Adrenal gland (tissue), 12 donors: Measurements from ENCODE around the gene VAMP2. TPM values are rescaled to one million over a fixed set of nuclear protein-coding genes. Genes with fewer than 3 reads are reported as not detected.

Experiments
- DNase-seq, 7 donors: peaks; one replicate each; pipeline ENCODE4 v3.0.0-alpha.2; 2019 to 2020
- H3K27ac ChIP-seq, 5 donors: fragments of 200-600 bp; sonication (generic) in 4 of 5; 1 replicate in 3 of 5; 2 replicates in 2 of 5; pipeline versions ENCODE4 v1.5.1 to v1.8.0; 2016 to 2020; ENCODE audit warnings: mild to moderate bottlenecking in 1 of 5
- H3K27me3 ChIP-seq: fragments of 200-600 bp; 2 replicates; pipeline ENCODE4 v1.8.0; 2021
- H3K36me3 ChIP-seq, 2 donors: fragments of 200-600 bp; replicated peaks in 1 of 2; 1 replicate in 1 of 2; 2 replicates in 1 of 2; pipeline versions ENCODE4 v1.5.1 to v1.8.0; 2018 to 2022
- H3K4me1 ChIP-seq, 2 donors: fragments of 200-600 bp; replicated peaks in 1 of 2; 1 replicate in 1 of 2; 2 replicates in 1 of 2; pipeline versions ENCODE4 v1.5.1 to v1.8.0; 2018 to 2021
- H3K4me3 ChIP-seq, 4 donors: fragments of 200-600 bp; sonication (generic) in 3 of 4; one replicate each; pipeline ENCODE4 v1.5.1; 2016 to 2018
- H3K9me3 ChIP-seq, 3 donors: fragments of 200-600 bp; sonication (generic) in 1 of 3; replicated peaks in 1 of 3; 1 replicate in 2 of 3; 2 replicates in 1 of 3; pipeline versions ENCODE4 v1.5.1 to v1.8.0; 2016 to 2021
- POLR2A ChIP-seq, 2 donors: fragments of 450-650 bp; IDR thresholded peaks; one replicate each; pipeline ENCODE4 v1.6.1; 2017; ENCODE audit warnings: antibody characterized with exemption in 2 of 2, mild to moderate bottlenecking in 2 of 2, moderate library complexity in 1 of 2
- WGBS, 4 donors: extraction: QIAGEN DNeasy Blood & Tissue Kit in 2 of 4; methylation state at CpG; one replicate each; pipeline versions ENCODE4 v1.1.5 to v1.1.7; 2013 to 2017; 5-methylcytosine and 5-hydroxymethylcytosine counted together
- intact Hi-C, 2 donors: fragments of 100-400 bp; cut with DNase I; formaldehyde crosslinking; loops; one replicate each; pipeline versions ENCODE4 v1.14.1 to v1.15.0; 2022 to 2023
- polyA plus RNA-seq, 3 donors: library from polyadenylated mRNA; stranded (reverse); fragments of 200-250 nt in 2 of 3; fragments of 350-450 nt in 1 of 3; fragmentation: Illumina TruSeq in 1 of 3; extraction: RNeasy Lipid Tissue Mini Kit (QIAGEN cat#74804) in 1 of 3; gene quantifications; one replicate each; pipeline ENCODE4 v1.2.3, GENCODE V29; 2013 to 2014
- total RNA-seq, 9 donors: library from RNA; depleted of rRNA in 4 of 9; stranded (reverse); fragments of >200 nt in 4 of 9; fragments of 120-200 nt in 1 of 9; fragmentation: NEBNext Ultra II Directional in 1 of 9; extraction: Animal tissue kit (Norgen Biotek cat#: 25700) in 1 of 9; gene quantifications; one replicate each; pipeline versions ENCODE4 v1.1.0 to v1.2.4, GENCODE V29; 2013 to 2023
- TF ChIP-seq, protein P1 (sequence below), 6 experiments: fragments of 450-650 bp in 4 of 6; fragments of 200-600 bp in 2 of 6; sonication (generic) in 1 of 6; IDR thresholded peaks; 1 replicate in 5 of 6; 2 replicates in 1 of 6; pipeline versions ENCODE4 v1.5.1 to v1.8.0; 2016 to 2021; ENCODE audit warnings: antibody characterized with exemption in 6 of 6, mild to moderate bottlenecking in 2 of 6, moderate library complexity in 1 of 6
- donor health status: healthy with polysubstance abuse.
- donor health status: Bipolar disorder and iron deficiency.
- donor health status: DM: yes; HTN: yes; CAD: no.
- donor health status: DM: no; HTN: no; CAD: no.
- donor health status: DM: no; HTN: no; CAD: no.
- donor health status: DM: yes; HTN: yes; CAD: no.

Gene VAMP2
- total and polyA plus RNA-seq, 12 donors: 18.8 to 206 (median 73.5) TPM

DNA sequence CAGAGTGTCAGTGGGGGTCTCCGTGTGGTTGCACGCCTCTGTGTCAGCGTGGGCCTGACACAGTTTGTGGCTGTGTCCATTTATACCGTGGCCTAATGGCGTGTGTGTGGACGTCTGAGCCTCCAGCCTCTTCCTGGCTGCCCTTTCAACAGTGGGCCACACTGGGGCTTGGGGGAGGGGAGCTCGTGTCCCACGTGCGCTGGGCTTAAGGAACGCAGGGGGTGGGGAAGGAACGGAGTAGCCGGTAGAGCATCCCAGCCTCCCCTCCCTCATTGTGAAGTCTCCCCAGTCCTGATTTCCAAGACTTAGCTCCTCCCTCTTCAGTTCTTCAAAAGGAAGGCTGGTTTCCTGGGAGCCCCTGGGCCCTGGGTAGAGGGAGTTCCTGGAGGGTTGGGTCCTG, 29.3 kb downstream of the VAMP2 start:
- H3K9me3 ChIP-seq: no peaks in the 10 kb centered on the region
- peak in 1 of 7 donors; percentile 11 for DNase-seq
- H3K27me3 ChIP-seq: no peaks in the 10 kb centered on the region
- intact Hi-C loops: no loop called here
- H3K4me3 ChIP-seq: no peak overlapping the region
- WGBS, 4 donors: 68 to 79% (median 75%) methylated on average over 12 of the region's 12 CpGs
- no peaks in the 10 kb centered on the region for H3K36me3 ChIP-seq
- H3K4me1 ChIP-seq: peaks cover 0 to 6% of the 10 kb centered on the region in 2 donors
- TF ChIP-seq, protein P1, sequence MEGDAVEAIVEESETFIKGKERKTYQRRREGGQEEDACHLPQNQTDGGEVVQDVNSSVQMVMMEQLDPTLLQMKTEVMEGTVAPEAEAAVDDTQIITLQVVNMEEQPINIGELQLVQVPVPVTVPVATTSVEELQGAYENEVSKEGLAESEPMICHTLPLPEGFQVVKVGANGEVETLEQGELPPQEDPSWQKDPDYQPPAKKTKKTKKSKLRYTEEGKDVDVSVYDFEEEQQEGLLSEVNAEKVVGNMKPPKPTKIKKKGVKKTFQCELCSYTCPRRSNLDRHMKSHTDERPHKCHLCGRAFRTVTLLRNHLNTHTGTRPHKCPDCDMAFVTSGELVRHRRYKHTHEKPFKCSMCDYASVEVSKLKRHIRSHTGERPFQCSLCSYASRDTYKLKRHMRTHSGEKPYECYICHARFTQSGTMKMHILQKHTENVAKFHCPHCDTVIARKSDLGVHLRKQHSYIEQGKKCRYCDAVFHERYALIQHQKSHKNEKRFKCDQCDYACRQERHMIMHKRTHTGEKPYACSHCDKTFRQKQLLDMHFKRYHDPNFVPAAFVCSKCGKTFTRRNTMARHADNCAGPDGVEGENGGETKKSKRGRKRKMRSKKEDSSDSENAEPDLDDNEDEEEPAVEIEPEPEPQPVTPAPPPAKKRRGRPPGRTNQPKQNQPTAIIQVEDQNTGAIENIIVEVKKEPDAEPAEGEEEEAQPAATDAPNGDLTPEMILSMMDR (IDR thresholded peaks at IDR 0.05): no peak
- no peak for TF ChIP-seq POLR2A (IDR thresholded peaks at IDR 0.05)
- no peak overlapping the region for H3K27ac ChIP-seq

DNA sequence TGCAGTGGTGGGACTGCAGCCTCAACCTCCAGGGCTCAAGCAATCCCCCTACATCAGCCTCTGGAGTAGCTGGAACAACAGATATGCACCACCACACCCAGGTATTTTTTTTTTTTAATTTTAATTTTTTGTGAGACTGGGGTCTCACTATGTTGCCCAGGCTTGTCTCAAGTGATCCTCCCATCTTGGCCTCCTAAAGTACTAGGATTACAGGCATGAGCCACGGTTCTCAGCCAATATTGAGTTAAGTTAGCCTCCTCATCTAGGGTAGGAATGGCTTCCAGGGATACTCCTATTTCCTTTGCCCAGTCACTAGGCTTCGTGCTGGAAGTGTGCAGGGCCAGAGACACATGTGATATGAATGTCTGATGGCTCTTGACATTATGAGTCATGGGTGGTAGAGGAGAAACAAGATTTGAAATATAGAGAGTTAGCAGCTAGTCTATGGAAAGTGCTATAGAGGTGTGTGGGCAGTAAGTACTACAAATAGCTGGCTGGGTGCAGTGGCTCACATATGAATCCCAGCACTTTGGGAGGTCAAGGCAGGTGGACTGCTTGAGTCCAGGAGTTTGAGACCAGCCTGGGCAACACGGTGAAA, 30.8 kb downstream of the VAMP2 start:
- Histone ChIP-seq H3K27me3 (no peaks in the 10 kb centered on the region), H3K27ac (no peak overlapping the region), H3K4me1 (peaks cover 0 to 5% of the 10 kb centered on the region in 2 donors), H3K4me3 (no peak overlapping the region), H3K9me3 (no peaks in the 10 kb centered on the region), H3K36me3 (no peaks in the 10 kb centered on the region)
- peak in 1 of 7 donors; percentile 14 for DNase-seq
- intact Hi-C loops: no loop called here
- WGBS, 4 donors: 52 to 66% (median 61%) methylated on average over 3 of the region's 3 CpGs
- TF ChIP-seq, protein P1 (IDR thresholded peaks at IDR 0.05): no peak
- no peak for TF ChIP-seq POLR2A (IDR thresholded peaks at IDR 0.05)

DNA sequence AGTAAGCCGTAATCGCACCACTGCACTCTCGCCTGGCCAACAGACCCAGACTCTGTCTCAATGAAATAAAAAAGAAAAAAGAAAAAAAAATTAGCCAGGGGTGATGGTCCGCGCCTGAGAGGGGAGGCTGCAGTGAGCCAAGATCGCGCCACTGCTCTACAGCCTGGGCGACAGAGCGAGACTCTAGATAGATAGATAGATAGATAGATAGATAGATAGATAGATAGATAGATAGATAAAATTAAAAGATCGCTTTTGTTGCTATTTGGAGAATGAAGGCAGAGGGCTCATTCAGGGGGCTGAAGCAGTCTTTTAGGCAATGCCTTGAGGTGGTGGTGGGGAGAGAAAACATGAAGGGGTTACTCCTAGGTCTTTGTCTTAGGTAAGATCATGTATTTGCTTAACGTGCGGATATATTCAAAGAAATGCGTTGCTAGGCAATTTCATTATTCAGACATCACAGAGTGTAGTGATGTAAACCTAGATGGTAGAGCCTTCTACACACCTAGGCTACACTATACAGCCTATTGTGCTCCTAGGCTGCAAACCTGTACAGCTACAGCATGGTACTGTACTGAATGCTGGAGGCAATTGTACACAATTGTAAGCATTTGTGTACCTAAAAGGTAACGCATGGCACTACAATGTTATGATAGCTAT, 34.5 kb downstream of the VAMP2 start:
- 82 to 87% (median 83%) methylated on average over 14 of the region's 14 CpGs for WGBS, 4 donors
- Histone ChIP-seq H3K36me3 (no peaks in the 10 kb centered on the region), H3K9me3 (no peaks in the 10 kb centered on the region), H3K27me3 (peaks cover 6% of the 10 kb centered on the region), H3K4me1 (peaks cover 23 to 42% of the 10 kb centered on the region in 2 donors), H3K4me3 (no peak overlapping the region), H3K27ac (no peak overlapping the region)
- intact Hi-C loops: loop anchor here in 1 of 2 donors (10.0 kb wide), 1 partner anchor 57 kb away; no protein-coding TSS in a partner anchor
- no peak for DNase-seq
- TF ChIP-seq, protein P1 (IDR thresholded peaks at IDR 0.05): no peak
- no peak for TF ChIP-seq POLR2A (IDR thresholded peaks at IDR 0.05)

DNA sequence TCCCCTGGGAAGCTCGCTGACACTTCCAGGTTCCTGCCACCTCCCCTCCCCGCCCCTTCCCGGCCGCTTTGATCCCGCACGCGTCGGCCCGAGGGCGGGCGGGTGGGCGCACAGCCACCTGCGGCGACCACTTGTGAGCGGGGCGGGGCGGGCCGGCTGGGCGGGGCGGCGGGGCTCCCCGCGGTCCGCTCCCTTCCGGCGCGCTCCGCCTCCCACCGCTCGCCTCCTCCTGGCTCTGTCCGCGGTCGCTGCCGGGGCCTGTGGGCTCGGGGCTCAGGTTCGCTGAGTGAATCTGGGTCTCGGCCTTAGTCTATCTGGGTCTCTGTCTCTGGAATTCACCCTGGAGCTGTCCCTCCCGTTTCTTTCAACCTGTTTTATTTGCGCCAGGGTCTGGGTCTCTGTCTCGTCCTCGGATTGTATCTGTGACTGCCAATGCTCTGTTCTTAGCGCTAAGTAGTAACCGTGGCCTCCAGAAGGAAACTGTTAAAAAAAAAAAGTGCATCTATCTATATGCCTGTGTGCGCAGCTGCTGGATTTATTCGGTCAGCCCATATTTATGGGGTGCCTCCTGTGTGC, 36.2 kb downstream of the VAMP2 start:
- intact Hi-C loops: loop anchor here in 1 of 2 donors (10.0 kb wide), 1 partner anchor 58 kb away; no protein-coding TSS in a partner anchor
- TF ChIP-seq, protein P1 (IDR thresholded peaks at IDR 0.05): no peak
- TF ChIP-seq POLR2A (IDR thresholded peaks at IDR 0.05): no peak
- H3K9me3 ChIP-seq: no peaks in the 10 kb centered on the region
- peaks cover 38 to 58% of the 10 kb centered on the region in 2 donors for H3K4me1 ChIP-seq
- 0 to 1% (median 1%) methylated on average over 16 to 45 of the region's 45 CpGs for WGBS, 4 donors
- peak overlapping the region in 3 of 4 donors; percentile 40 to 67 (median 45) for H3K4me3 ChIP-seq
- H3K27me3 ChIP-seq: peaks cover 6% of the 10 kb centered on the region
- peak in 3 of 7 donors; percentile 40 to 55 (median 54) for DNase-seq
- no peaks in the 10 kb centered on the region for H3K36me3 ChIP-seq
- H3K27ac ChIP-seq: peak overlapping the region in 3 of 5 donors; percentile 64 to 73 (median 65)
